NCI-H446 treated with DMSO at 0.1 percent for 48 hours (cell line): ENCODE measurements around the gene HEATR1.
"Not testable (repeated sequence)": the region's sequence is repeated elsewhere in the genome, so short reads cannot be mapped to it uniquely, and the experiment has no call there.

Experiments
- DNase-seq: peaks from one replicate; lab custom pipeline; 2025; lab: John Stamatoyannopoulos, UW

Gene HEATR1

DNA sequence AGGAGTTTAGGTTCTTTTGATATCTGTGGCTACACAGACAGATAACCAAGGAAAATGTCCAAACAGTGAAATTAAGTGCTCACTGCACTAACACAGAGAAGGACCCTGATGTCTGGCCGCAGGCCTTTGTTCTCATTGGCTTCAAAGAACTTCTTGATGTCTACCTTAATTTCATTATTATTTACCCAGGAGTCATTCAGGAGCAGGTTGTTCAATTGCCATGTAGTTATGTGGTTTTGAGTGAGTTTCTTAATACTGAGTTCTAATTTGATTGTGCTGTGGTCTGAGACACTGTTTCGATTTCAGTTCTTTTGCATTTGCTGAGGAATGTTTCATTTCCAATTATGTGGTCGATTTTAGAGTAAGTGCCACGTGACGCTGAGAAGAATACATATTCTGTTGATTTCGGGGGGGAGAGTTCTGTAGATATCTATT, 95.7 kb downstream of the HEATR1 start:
- DNase-seq, result no peak

DNA sequence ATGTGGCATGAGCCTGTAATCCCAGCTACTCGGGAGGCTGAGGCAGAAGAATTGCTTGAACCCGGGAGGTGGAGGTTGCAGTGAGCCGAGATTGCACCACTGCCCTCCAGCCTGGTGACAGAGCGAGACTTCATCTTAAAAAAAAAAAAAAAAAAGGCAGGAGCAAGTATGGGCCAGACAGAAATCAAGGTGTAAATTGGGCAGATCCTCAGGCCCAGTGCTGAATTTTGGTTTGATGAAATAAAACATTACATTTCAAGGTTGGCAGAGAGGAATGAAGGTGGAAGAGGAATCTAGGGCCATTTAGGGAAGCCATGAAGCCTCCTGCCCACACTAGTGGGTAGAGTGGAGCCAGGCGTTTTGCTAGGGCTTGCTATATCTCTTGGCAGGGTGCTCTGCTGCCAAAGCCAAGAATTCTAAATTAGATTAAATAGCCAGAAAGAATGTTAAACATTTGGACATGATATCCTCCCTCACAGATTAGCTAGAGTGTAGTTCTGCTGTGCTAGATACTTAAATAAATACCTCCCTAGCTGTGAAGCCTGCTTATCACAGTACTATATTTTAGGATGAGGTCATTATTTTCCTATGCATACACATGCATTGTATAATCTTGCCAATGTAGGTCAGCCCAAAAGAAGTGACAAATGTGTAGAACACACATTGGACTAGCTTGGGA, 97.2 kb downstream of the HEATR1 start:
- no peak for DNase-seq

DNA sequence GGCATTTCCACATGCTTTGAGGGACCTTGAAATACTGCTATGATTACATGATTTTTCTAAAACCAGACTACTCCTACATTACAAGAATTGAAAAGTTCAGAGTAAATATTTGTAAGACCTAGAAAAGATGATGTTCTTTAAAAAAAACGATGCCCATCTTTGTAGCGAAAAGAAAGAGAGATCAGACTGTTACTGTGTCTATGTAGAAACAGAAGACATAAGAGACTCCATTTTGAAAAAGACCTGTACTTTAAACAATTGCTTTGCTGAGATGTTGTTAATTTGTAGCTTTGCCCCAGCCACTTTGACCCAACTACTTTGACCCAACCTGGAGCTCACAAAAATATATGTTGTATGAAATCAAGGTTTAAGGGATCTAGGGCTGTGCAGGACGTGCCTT, 100.0 kb downstream of the HEATR1 start:
- not testable (repeated sequence) for DNase-seq

DNA sequence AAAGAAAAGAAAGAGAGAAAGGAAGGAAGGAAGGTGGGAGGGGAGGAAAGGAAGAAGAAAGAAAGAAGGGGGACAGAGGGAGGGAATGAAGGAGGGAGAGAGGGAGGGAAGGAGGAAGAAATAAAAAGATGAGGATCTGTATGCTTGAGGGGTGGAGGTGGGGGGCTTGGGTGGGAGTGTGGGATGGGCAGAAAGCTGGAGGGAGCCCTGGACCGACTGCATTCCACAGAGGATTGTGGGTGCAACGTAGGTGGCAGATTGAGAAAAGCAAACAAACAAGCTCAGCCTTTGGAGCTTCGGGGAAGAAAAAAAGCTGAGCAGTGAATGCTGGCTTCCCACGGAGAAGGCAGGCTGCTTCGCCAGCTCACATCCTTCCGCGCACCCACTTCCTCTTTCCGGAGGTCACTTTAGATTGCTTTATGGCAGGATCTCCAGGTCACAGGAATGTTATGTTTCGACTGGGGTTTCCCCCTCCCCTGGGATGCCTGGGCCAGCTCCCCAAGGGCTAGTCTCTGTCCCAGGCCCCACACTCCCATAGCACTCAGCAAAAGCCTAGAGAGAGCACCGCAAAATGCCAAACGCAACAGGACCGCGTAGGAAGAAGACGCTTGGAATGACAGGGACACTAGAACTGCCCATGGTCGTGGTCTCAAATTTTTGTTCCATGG, 101.2 kb downstream of the HEATR1 start:
- DNase-seq, result no peak

DNA sequence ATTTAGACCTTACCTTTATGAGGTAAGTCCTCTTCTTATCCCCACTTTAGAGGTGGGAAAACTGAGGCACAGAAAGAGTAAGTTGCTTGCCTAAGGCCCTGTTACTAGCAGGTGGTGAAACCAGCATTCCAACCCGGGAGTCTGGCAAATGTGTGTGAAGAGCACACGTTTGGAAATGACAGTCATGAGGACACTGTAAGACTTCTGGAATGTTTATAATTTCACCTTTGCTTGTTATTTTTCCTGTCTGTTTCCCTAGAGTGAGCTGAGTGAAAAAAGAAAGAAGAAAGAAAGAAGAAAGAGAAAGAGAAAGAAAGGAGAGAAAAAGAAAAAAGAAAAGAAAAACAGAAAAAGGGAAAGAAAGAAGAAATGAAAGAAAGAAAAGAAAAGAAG, 101.7 kb downstream of the HEATR1 start:
- no peak for DNase-seq

DNA sequence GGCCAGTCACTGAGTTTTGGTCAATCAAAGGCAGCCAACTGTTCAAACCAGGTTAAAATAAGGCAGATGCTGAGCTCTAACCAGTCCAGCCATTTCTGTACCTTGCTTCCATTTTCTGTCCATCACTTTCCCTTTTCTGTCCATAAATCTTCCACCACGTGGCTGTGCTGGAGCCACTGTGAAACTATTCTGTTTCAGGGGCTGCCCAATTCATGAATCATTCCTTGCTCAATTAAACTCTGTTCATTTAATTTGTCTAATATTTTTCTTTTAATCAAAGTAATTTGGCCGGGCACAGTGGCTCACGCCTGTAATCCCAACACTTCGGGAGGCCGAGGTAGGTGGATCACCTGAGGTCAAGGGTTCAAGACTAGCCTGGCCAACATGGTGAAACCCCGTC, 103.2 kb downstream of the HEATR1 start:
- DNase-seq, result no peak
